ENCODE results near the gene CRYBB1. TPM values are rescaled to one million over a fixed set of nuclear protein-coding genes. Genes with fewer than 3 reads are reported as not detected.
"Not testable (repeated sequence)": the region's sequence is repeated elsewhere in the genome, so short reads cannot be mapped to it uniquely, and the experiment has no call there.

CRYBB1 gene
- total RNA-seq, 1 donor from 2014 or later: not detected

DNA sequence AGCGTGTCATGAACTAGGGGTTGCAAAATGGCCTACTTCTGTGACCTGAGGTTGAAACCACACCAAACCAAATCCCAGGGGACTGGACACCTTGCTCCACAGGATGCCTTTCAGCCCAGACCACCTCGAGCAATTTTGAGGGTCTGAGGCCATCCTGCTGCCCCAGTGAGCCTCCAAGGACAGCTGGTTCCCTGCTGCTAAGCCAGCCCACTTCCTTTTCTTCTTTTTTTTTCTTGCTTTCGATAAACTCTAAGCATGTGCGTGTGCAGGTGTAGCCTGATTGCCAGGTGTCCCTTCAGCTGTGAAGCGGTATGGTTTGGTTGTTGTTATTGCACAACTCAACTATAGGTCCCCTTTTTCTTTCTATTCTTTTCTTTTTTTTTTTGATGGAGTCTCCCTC is 2.7 kb downstream of the CRYBB1 start:
- no peak overlapping the region for H3K4me3 ChIP-seq (ENCODE audit: low read depth, low read length)
- no peak for DNase-seq (ENCODE audit: low read depth)
- TF ChIP-seq CTCF (conservative IDR thresholded peaks at IDR 0.05; ENCODE audit: low read depth, low read length): no peak

GRCh38 chr22:26614322-26614721 is 3.5 kb downstream of the CRYBB1 start:
- no peak for TF ChIP-seq CTCF (conservative IDR thresholded peaks at IDR 0.05; ENCODE audit: low read depth, low read length)
- DNase-seq (ENCODE audit: low read depth): no peak
- H3K4me3 ChIP-seq (ENCODE audit: low read depth, low read length): no peak overlapping the region

DNA sequence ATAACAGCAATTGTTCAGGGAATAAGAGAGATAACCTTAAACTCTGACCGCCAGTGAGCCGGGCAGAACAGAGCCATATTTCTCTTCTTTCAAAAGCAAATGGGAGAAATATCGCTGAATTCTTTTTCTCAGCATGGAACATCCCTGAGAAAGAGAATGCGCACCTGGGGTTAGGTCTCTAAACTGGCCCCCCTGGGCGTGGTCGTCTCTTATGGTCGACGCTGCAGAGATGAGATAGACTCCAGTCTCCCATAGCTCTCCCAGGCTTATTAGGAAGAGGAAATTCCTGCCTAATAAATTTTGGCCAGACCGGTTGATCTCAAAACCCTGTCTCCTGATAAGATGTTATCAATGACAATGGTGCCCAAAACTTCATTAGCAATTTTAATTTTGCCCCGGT is 4.1 kb downstream of the CRYBB1 start:
- H3K4me3 ChIP-seq (ENCODE audit: low read depth, low read length); DNase-seq (ENCODE audit: low read depth): not testable (repeated sequence)

DNA sequence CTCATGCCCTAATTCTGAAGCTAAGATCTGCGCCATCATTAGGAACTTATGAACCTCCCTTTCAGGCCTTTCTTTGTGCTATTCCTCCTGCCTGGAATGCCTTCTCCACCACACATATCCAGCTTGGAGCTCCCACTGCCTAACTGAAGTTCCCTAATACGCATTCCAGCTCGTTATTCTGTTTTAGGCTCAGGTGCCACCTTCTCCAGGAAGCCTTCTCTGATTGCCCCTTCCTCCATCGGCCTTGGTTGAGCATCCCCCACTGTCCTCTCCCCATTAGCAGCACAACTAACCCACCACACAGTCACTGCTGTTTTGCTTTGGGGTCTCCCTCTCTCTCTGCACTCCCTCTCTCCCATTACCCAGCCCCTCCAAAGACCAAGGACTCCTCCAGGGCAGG is 5.2 kb downstream of the CRYBB1 start:
- no peak for DNase-seq (ENCODE audit: low read depth)
- TF ChIP-seq CTCF (conservative IDR thresholded peaks at IDR 0.05; ENCODE audit: low read depth, low read length): no peak
- H3K4me3 ChIP-seq (ENCODE audit: low read depth, low read length): no peak overlapping the region

DNA sequence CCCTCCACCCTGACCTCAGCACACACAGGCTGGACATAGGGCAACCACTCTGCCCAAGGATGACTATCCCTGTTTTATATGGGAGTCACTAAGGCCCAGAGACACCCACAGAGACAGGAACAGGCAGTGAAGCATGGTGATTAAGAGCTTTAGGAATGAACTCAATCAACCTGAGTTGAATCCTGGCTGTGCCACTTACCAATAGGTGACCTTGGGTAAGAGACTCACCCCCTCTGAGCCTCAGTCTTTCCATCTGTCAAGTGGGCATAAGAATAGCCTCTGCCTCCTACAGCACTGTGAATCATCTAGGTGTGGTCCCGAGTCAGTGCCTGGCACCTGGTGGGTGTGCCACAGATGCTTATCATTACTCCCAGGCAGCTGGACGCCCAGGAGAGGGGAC is 6.8 kb downstream of the CRYBB1 start:
- no peak for DNase-seq (ENCODE audit: low read depth)
- no peak for TF ChIP-seq CTCF (conservative IDR thresholded peaks at IDR 0.05; ENCODE audit: low read depth, low read length)
- H3K4me3 ChIP-seq (ENCODE audit: low read depth, low read length): no peak overlapping the region

GRCh38 chr22:26610072-26610958 is 7.5 kb downstream of the CRYBB1 start:
- no peak overlapping the region for H3K4me3 ChIP-seq (ENCODE audit: low read depth, low read length)
- TF ChIP-seq CTCF (conservative IDR thresholded peaks at IDR 0.05; ENCODE audit: low read depth, low read length): no peak
- DNase-seq (ENCODE audit: low read depth): no peak

DNA sequence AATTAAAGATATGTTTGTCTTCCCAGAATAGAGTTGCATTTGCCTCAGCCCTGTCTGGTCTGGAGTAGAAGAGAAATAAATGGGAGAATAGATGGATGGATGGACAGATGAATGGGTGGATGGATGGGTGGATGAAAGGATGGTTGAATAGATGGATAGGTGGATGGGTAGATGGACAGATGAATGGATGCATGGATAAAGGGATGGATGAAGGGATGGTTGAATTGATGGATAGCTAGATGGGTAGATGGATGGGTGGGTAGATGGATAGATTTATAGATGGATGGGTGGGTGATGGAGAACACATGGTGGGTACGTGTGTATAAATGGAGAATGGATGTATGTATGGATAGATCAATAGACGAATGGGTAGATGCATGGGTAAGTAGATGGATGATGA is 8.5 kb downstream of the CRYBB1 start:
- no peak for TF ChIP-seq CTCF (conservative IDR thresholded peaks at IDR 0.05; ENCODE audit: low read depth, low read length)
- no peak for DNase-seq (ENCODE audit: low read depth)
- H3K4me3 ChIP-seq (ENCODE audit: low read depth, low read length): no peak overlapping the region
